ENCODE data around the gene DGCR6.
"Not testable (repeated sequence)": the region's sequence is repeated elsewhere in the genome, so short reads cannot be mapped to it uniquely, and the experiment has no call there.

DGCR6 gene

DNA sequence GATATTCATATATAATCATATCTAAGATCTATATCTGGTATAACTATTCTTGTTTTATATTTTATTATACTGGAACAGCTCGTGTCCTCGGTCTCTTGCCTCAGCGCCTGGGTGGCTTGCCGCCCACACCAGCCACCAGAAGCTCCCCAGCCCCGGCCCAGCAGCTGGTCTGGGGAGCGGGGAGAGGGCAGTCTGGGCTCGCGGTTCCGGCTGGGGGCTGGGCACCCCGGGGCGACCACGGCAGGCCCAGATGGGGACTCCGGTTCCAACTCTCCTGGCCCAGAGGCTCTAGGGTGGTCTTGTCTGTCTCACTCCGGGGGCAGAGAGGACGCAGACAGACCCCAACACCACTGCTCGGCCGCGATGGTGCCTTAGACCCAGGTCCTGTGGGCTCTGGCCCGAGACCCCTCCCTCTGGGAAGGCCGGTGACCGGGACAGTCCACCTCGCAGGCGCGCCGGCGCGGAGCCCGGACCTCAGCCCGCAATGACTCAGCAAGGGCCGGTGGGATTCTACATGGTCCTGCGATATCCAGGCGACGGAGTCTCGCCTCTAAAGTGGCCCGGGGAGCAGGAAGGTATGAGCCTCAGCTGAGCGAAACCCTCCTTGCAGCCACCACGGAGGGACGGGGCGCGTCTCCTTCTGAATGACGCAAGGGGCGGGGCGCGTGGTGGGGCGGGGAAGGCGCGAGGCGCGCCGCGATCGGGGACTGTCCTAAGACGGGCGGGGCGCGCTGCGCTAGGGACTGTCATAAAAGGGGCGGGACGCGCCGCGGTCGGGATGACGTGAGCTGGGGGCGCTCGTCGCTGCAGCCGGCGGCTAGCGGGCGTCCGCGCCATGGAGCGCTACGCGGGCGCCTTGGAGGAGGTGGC is at the start of gene DGCR6:
Gene DGCR6, plus strand, starts transcription at position 781 of the 870 bp plus-strand sequence. Its CDS starts 55 bp downstream, at position 836.
- no peak for DNase-seq

DNA sequence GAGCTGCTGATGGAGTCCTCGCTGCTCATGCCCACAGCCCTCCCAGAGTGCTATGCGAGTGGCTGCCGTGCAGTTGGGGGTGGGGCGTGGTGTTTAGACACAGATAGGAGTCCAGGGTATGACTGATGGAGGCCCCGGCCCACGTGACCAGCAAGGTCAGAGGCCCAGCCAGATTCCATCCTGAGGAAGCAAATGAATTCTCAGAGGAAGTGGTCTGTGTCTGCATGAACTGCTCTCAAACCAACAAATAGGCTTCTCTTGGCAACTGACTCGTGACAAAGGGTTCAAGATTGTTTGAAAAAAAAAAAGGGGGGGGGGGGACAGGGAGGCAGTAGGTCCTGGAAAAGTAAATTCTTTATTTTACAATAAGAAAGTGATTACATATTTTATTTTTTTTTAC is 46.8 kb upstream of the DGCR6 start:
- DNase-seq, result not testable (repeated sequence)

DNA sequence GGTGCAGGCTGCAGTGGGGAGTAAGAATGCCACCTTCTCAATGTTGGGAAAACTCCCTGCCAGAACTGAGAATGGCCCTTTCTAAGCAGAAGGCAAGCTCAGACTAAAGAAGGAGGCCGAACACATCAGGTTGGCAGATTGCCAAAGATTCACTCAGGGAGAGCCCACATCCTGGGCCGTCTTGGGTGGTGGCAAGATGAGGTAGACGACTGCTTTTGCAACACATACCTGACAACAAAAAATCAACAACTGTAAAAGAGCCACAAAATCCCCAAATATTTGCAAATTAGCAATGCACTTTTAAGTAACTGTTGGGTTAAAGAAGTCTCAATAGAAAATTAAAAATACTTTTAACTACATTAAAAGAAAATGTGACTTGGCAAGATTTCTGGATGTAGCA is 24.9 kb upstream of the DGCR6 start:
- not testable (repeated sequence) for DNase-seq

DNA sequence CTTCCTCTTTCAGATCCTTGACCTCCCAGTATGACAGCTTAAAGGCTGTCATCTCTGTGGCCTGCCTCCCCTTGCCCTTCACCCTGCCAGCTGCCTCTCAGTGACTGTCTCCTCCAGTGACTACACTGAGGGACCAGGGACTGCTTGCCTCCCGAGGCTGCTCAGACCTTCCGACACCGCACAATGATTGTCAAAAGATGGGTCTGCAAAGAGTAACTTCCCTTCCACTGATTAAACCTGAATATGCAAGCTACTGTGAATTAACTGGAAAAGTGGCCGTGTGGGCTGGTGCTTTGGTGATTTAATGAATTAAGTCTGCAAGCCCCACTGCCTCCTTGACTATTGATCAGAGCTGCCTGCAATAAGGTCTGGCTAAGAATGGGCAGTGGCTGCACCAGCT is 21.7 kb upstream of the DGCR6 start:
- not testable (repeated sequence) for DNase-seq

DNA sequence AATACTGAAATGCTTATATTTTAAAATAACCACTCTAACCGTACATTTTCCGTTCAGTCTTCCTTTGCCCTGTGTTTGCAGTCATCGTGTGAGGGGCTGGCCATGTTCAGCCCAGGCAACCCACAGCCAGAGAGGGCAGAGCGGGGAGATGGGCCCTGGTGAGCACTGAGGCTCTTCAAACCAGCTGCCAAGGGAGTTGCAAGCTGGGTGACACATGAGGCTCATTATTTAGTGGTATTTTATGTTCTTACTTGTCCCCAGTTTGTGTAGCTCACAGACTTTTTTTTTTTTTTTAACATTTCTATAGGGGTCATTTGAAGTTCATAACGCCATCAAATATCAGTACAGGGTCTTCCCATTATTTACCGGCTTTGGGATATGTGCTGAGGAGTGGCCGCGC is 18.0 kb upstream of the DGCR6 start:
- DNase-seq, result no peak

DNA sequence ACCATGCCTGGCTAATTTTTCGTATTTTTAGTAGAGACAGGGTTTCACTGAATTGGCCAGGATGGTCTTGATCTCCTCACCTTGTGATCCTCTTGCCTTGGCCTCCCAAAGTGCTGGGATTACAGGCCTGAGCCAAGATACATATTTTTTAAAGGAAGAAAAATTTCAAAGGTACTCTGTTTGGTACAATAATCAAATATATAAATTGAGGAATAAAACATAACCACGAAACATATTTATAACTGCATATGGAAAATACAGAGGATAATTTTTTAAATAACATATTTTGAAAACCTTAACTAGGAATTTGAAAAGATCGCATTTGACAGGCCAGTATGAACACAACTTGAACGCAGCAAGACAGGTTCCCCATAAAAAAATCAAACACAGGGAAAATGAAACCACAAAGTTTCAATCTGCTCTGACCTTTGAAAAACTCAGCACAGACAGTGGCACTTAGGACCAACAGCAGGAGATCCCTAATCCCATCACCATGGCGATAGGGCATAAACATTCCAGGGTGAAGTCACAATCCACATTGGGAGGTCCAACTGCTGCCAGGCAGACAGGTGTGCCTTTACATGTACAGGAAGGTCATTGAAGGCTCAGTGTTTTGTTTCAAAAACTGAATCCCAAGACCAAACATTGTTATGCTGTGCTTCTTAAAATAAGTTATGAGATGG is 15.5 kb upstream of the DGCR6 start:
- DNase-seq, result not testable (repeated sequence)

DNA sequence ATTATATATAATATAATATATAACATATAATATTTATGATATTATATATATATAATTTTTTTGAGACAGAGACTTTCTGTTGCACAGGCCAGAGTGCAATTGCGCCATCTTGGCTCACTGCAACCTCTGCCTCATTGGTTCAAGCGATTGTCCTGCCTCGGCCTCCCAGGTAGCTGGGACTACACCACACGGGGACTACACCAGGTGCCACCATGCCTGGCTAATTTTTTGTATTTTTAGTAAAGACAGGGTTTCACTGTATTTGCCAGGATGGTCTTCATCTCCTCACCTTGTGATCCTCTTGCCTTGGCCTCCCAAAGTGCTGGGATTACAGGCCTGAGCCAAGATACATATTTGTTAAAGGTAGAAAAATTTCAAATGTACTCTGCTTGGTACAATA is 12.3 kb upstream of the DGCR6 start:
- not testable (repeated sequence) for DNase-seq

DNA sequence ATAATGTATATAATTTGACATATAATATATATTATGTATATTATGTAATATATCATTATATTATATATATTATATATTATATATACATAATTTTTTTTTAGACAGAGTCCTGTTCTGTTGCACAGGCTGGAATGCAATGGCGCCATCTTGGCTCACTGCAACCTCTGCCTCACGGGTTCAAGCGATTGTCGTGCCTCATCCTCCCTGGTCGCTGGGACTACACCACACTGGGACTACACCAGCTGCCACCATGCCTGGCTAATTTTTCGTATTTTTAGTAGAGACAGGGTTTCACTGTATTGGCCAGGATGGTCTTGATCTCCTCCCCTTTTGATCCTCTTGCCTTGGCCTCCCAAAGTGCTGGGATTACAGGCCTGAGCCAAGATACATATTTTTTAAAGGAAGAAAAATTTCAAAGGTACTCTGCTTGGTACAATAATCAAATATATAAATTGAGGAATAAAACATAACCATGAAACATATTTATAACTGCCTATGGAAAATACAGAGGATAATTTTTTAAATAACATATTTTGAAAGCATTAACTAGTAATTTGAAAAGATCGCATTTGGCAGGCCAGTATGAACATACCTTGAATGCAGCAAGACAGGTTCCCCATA is 10.0 kb upstream of the DGCR6 start:
- DNase-seq, result not testable (repeated sequence)

DNA sequence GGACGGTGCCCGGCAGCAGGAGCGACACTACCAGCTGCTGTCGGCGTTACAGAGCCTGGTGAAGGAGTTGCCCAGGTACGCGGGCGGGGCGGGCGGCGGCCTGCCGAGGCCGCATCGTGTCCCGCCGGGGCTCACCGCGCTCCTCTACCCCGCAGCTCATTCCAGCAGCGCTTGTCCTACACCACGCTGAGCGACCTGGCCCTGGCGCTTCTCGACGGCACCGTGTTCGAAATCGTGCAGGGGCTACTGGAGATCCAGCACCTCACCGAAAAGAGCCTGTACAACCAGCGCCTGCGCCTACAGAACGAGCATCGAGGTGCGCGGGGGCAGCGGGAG is 258 bp downstream of the DGCR6 start:
- not testable (repeated sequence) for DNase-seq

DNA sequence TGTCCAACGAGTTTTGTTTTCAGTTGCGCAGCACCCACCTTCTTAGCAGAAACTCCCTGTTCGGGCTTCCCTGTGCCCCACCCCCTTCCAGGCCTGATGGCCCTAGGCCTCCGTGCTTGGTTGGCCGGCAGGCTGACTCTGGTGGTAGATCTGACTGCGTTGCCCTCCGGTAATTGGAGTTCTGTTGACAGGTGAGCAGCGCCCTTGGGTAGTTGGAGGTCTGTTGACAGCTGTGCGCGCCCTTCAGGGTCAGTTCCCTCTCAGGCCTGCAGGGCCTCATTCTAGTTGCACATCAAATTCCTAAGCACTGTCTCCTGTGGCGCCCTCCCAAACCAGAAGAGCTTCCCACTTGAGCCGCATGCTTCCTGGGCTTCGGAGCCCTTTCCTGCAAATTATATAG is 776 bp downstream of the DGCR6 start:
- DNase-seq, result no peak

DNA sequence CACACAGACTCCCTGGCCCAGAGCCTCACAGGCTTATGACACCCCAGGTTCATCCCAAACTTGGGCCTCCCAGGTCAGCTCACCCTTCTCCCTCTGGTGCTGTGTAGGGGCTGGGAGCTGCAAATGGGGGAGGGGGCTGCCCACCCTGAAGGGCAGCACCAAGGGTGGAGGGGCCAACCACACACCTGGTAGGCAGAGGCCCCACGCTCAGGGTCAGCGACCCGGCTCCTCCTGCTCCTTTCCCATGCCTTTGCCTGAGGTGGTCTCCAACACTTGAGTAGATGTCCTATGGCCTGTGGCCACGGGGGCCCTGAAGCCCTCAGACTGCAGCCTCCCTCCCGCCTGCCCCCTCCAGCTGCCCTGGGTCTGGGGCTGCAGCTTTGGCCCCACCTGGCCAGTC is 3.4 kb downstream of the DGCR6 start:
- DNase-seq, result no peak

DNA sequence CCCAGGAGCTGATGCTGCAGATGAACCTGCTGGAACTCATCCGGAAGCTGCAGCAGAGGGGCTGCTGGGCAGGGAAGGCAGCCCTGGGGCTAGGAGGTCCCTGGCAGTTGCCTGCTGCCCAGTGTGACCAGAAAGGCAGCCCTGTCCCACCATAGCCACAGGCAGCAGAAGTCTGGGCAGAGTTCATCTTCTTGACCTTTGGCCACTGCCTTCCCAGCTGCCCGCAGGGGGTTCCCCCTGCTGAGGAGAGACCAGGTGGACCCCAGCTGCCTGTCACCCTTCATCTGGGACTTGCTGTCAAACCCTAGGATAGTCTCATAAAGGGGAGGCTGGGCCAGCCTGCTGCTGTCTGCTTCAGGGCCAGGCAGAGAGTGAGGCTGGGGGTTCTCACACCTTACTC is 5.4 kb downstream of the DGCR6 start:
- not testable (repeated sequence) for DNase-seq

DNA sequence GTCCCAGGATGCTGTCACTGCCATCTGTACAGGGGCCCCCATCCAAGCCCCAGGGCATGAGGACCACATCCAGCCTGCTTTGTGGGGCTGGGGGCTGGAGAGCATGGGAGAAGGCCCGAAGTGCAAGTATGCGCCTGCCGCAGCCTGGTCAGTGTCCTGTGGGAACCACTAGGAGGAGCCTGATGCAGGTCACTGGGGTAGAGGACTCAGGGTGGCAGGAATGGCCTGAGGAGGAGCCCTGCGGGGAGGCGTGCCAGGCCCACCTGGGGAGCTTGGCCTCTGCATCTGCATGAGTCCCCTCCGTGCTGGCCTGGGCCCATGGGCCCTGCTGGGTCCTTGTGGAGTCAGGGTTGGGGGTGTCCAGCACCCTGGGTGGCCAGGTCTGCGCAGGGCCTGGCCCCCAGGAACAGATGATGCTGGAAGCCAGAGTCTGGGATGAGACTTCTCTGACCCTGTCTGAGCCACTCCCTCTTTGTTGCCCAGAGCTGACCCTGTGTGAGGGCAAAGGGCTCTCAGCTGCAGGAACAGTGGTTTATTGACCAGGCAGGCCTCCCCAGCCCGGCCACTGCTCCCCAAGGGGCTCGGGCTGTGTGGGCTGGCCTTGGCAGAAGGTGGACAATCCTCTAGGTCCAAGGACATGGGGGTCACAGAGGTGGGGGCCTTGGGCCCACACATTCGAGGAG is 6.3 kb downstream of the DGCR6 start:
- DNase-seq, result not testable (repeated sequence)

DNA sequence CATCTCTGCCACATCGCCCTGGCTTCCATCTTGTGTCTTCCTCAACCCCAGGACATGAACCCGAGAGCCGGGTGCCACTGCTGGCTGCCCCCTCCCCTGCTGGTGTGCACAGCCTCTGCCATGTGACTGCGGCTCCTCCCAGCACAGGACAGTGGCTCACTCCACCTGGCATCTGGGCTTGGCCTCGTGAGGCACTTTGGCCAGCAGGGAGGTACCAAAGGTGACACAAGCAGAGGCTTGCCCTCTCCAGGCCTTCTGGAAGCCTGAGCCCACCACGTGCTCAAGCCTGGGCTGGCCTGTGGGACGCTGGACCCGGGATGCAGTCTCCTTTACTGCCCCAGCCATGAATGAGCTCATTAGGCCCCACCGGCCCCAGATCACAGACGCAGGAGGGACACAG is 8.4 kb downstream of the DGCR6 start:
- DNase-seq, result not testable (repeated sequence)

DNA sequence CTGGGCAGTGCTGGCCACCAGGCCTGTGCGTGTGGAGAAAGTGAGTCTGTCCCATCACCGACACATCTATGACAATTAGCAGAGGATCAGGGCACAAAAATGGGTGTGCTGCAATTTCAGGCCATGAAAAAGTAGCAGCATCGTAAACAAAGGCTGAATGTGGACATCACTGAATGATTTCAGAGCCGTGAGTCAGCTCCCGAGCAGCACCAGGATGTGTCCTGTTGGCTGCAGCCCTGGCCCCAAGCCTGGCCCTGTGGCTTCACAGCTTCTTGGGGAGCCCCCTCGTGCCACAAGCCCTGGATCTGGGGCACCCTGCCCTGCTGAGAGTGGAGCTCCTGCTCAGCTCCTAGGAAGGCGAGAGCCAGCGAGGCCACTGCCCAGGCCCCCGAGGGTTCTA is 9.4 kb downstream of the DGCR6 start:
- DNase-seq, result not testable (repeated sequence)

DNA sequence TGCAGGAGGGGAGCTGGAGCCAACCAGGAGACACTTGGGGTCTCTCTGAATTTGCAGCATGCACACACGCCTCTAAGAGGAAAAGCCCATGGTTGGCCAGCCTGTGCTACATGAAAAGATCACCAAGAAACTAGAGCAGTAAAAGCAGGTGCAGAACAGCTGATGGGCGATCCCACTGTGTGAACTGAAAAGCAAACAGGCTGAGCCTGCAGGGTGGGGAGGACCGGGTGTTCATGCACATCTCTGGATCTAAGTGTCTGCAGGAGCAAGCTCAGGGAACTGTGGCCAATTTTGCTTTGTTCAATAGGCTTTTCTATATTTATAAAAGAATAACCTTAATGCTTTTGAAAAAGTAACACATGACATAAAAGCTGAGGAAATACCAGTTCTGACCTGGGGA is 11.7 kb downstream of the DGCR6 start:
- not testable (repeated sequence) for DNase-seq

DNA sequence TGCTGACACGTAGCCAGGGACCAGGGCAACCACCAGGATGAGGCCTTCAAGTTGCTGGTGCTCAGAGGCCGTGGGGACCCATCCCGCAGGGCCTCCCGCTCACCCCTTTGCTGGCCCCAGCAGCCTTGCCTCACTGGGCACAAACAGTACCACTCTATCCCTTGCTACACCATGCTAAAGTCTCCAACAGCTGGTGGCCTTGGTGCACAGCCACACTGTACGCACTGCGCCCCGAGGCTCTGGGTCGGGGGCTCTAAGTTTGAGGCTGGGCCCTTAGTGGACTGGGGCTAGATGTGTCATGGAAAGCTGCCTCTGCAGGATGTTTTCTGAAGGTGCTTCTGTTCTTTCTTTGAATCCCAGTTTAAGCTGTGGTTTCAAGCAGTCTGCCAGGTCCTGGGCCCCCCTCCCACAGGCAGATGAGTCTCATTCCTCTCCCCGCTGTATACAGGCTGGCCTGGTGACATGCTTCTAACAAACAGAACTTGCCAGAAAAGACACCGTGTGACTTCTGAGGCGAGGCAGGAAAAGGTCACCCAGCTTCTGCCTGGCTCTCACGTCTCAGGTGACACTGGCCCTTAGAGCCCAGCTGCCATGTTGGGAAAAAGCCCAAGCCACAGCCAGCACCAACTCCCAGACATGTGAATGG is 14.3 kb downstream of the DGCR6 start:
- not testable (repeated sequence) for DNase-seq

DNA sequence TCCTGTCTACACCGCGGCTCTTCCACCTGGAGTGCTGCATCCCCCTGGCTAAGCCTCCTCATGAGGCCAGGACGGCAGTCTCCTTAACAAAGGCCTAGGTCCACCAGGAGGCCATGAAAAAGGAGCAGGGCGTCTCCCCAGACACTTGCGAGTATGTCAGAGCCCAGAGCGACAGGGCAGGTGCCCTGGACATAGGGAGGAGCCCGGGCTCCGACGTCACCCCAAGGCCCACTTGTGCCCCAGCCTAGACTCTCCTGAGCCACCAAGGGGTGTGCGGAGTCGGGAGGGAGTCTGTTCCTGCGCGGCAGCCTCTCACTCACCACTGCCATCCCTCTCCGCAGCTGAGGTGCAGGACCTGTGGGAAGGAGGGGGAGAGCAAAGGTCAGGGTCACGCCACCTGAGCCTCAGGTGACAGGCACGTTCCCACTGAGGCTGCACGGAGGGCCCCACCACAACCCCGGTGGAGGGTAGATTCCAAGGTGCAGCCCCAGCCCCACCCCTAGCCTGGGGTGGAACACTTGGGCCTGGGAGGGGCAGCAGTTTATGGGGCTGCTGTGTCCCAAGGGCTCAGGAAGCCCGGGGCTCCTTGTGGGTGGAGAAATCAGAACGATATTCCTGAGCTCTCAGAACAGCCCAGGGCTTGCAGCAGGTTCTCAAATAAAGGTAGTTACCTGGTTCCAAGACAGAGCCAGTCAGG is 19.4 kb downstream of the DGCR6 start:
- DNase-seq, result no peak

DNA sequence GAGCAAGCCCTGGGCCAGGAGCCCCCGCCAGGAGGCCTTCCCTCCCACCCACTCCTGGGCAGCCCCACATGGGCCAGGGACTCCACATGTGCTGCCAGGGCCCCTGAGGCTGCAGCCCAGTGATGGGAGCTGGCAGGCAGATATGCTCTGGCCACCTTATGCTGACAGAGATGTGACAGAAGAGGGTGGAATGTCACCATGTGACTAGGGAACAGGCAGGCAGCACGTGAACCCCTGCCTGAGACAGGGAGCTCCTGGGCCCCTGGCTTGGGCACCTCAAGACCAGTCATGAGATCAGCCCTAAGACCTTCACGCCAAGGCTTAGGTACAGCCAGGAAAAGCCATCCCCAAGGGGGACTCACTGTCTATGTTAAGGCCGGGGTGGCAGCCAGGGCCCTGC is 20.9 kb downstream of the DGCR6 start:
- DNase-seq, result no peak

DNA sequence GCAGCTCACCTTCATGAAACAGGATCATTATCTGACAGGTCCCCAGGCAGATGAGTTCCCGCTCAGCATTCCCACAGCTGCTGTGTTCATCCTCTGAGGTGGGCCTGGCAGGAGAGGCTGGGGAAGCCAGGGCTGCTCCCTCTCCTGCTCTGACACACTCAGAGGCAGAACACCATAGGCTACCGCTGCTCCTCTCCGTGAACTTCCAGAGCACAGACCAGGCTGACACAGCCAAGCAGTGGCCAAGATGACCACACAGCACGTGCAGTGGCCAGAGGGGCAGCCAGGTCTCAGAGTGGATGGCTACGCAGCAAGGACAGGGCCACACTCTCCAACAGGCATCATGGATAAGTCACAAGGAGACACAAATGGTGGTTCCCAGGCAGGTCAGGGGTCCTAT is 21.5 kb downstream of the DGCR6 start:
- no peak for DNase-seq

DNA sequence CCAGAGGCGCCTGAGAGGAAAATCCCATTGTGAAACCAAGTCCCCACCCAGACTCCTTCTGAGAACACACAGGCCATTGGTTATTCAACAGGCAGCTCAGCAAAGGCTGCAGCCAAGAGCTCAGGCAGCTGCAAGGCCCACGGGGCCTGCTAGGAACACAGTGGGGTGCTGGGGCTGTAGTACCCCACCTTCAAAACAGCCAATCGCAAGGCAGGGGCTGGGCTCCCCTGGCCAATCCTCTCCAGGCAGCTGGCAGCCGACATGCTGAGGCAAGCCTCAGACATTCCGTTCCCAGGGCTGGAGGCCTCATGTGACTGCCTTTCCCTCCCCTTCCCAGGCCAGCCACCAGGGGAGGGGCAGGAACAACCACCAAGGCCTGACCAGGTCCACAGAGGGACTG is 23.3 kb downstream of the DGCR6 start:
- DNase-seq, result no peak
